Measurements from ENCODE around the gene TEX53. TPM values are rescaled to one million over a fixed set of nuclear protein-coding genes. Genes with fewer than 3 reads are reported as not detected.

TEX53 gene
- total RNA-seq, 2 experiments from 2014 or later: not detected

- BruUV-seq (replicated peaks): no TSS peak
- H4K20me1 ChIP-seq (ENCODE audit: insufficient read depth, low read length): no peaks in the 10 kb centered on the region
- intact Hi-C loops (cut with micrococcal nuclease; ENCODE audit: unreplicated experiment): no loop called here
These were observed 24.0 kb downstream of the TEX53 start for GRCh38 chr9:114633438-114634089.

GRCh38 chr9:114631166-114631565 is 26.4 kb downstream of the TEX53 start:
- Histone ChIP-seq H3K36me3 (ENCODE audit: insufficient read depth, low read length) (peaks cover 98% of the 10 kb centered on the region), H2AFZ (ENCODE audit: low read length) (no peak overlapping the region), H3K9me2 (ENCODE audit: insufficient read depth, low read length) (no peaks in the 10 kb centered on the region), H3K4me3 (ENCODE audit: low read depth, low read length, poor library complexity, severe bottlenecking) (no peak overlapping the region), H3K4me1 (ENCODE audit: insufficient read depth, low read length, poor library complexity, severe bottlenecking) (no peaks in the 10 kb centered on the region), H3K79me2 (ENCODE audit: insufficient read depth, low read depth, low read length) (no peaks in the 10 kb centered on the region), H3K4me2 (ENCODE audit: low read length) (no peak overlapping the region), H4K20me1 (ENCODE audit: insufficient read depth, low read length) (no peaks in the 10 kb centered on the region), H3K27ac (ENCODE audit: low read depth, low read length, poor library complexity, severe bottlenecking) (no peak overlapping the region), H3K9me3 (ENCODE audit: low read length) (no peaks in the 10 kb centered on the region)
- POLR2A ChIA-PET: no interaction called here
- no TSS peak for BruUV-seq (replicated peaks)
- intact Hi-C loops (cut with micrococcal nuclease; ENCODE audit: unreplicated experiment): no loop called here
- CTCF ChIA-PET (ENCODE audit: unreplicated experiment): no interaction called here
- TF ChIP-seq EZH2phosphoT487 (IDR thresholded peaks at IDR 0.05; ENCODE audit: borderline replicate concordance, low read depth, low read length) (no peak), CTCF (conservative IDR thresholded peaks at IDR 0.05; ENCODE audit: low read length) (no peak)
- DNase-seq (ENCODE audit: low spot score): no peak

More at GRCh38 chr9:114633438-114634089, 24.0 kb downstream of the TEX53 start:
- TF ChIP-seq EZH2phosphoT487 (IDR thresholded peaks at IDR 0.05; ENCODE audit: borderline replicate concordance, low read depth, low read length) (no peak), CTCF (conservative IDR thresholded peaks at IDR 0.05; ENCODE audit: low read length) (no peak)
- no peak overlapping the region for H3K4me3 ChIP-seq (ENCODE audit: low read depth, low read length, poor library complexity, severe bottlenecking)
- H3K4me2 ChIP-seq (ENCODE audit: low read length): no peak overlapping the region
- no peaks in the 10 kb centered on the region for H3K4me1 ChIP-seq (ENCODE audit: insufficient read depth, low read length, poor library complexity, severe bottlenecking)
- POLR2A ChIA-PET: no interaction called here
- no peak for DNase-seq (ENCODE audit: low spot score)
- H3K36me3 ChIP-seq (ENCODE audit: insufficient read depth, low read length): peaks cover 96% of the 10 kb centered on the region
- H3K79me2 ChIP-seq (ENCODE audit: insufficient read depth, low read depth, low read length): no peaks in the 10 kb centered on the region
- H2AFZ ChIP-seq (ENCODE audit: low read length): no peak overlapping the region
- no peaks in the 10 kb centered on the region for H3K9me2 ChIP-seq (ENCODE audit: insufficient read depth, low read length)
- CTCF ChIA-PET (ENCODE audit: unreplicated experiment): no interaction called here
- H3K9me3 ChIP-seq (ENCODE audit: low read length): no peaks in the 10 kb centered on the region
- H3K27ac ChIP-seq (ENCODE audit: low read depth, low read length, poor library complexity, severe bottlenecking): no peak overlapping the region

- no peak for TF ChIP-seq CTCF (conservative IDR thresholded peaks at IDR 0.05; ENCODE audit: low read length)
- no peak for TF ChIP-seq EZH2phosphoT487 (IDR thresholded peaks at IDR 0.05; ENCODE audit: borderline replicate concordance, low read depth, low read length)
- H2AFZ ChIP-seq (ENCODE audit: low read length): no peak overlapping the region
- ChIA-PET CTCF (ENCODE audit: unreplicated experiment) (no interaction called here), POLR2A (interaction anchor here (0.8 to 1.0 kb wide), 2 partner anchors 13 to 15 kb away, joined by 3 to 4 read pairs; no protein-coding TSS in a partner anchor)
- no peaks in the 10 kb centered on the region for H4K20me1 ChIP-seq (ENCODE audit: insufficient read depth, low read length)
- no peak overlapping the region for H3K4me2 ChIP-seq (ENCODE audit: low read length)
- no peak overlapping the region for H3K4me3 ChIP-seq (ENCODE audit: low read depth, low read length, poor library complexity, severe bottlenecking)
- peaks cover 96% of the 10 kb centered on the region for H3K36me3 ChIP-seq (ENCODE audit: insufficient read depth, low read length)
- H3K9me2 ChIP-seq (ENCODE audit: insufficient read depth, low read length): no peaks in the 10 kb centered on the region
- intact Hi-C loops (cut with micrococcal nuclease; ENCODE audit: unreplicated experiment): no loop called here
- no peak overlapping the region for H3K27ac ChIP-seq (ENCODE audit: low read depth, low read length, poor library complexity, severe bottlenecking)
- no peaks in the 10 kb centered on the region for H3K79me2 ChIP-seq (ENCODE audit: insufficient read depth, low read depth, low read length)
- DNase-seq (ENCODE audit: low spot score): no peak
- no TSS peak for BruUV-seq (replicated peaks)
- no peaks in the 10 kb centered on the region for H3K9me3 ChIP-seq (ENCODE audit: low read length)
- no peaks in the 10 kb centered on the region for H3K4me1 ChIP-seq (ENCODE audit: insufficient read depth, low read length, poor library complexity, severe bottlenecking)
These were observed 28.0 kb downstream of the TEX53 start for GRCh38 chr9:114629563-114630090.

Data from OCI-LY7 (cell line).